ENCODE data around the gene OST4.
A peak's percentile ranks its signal among the peaks of the same experiment; 100 is the strongest.
"Not testable (repeated sequence)": the region's sequence is repeated elsewhere in the genome, so short reads cannot be mapped to it uniquely, and the experiment has no call there.

Gene OST4

DNA sequence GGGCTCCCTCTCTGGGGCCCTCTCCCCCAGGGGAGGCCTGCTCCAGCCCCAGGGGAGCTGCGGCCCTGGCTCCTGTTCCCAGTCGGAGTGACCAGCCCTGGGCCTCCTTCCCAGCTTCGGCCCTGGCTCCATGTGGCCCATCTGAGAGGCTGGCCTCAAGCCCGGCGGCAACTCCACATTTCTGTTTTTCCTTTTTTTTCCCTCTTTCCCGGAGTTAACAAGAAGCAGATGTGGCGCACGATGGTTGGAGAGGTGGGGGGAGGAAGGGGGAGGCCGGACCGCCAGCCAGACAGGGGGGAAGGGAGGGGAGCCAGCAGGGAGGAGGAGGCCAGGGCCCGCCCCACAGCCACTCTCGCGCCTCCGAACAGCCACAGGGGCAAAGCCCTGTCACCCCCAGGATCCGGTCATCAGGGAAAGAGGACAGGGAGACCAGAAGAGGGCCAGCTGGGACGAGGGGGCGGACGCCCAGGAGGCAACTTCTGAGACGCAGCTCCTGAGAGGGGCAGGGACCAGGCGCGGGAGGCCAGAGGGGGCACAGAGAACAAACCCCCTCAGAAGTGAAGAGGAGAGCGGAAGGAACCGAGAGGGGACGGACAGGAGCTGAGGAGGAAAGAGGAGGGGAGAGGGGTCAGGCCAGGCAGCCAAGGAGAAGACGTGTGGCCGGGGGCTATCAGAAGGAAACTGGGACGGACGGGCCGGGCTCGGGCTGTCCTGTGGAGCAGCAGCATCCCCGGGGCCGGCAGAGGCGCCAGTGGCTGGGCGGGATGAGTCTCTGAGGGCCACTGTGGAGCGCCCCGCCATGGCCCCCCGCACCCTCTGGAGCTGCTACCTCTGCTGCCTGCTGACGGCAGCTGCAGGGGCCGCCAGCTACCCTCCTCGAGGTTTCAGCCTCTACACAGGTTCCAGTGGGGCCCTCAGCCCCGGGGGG, 7.1 kb upstream of the OST4 start, which contains the start of gene EMILIN1:
EMILIN1 (plus strand) TSS at position 349 of the 928 bp plus-strand sequence; CDS start at position 800, 451 bp downstream.
- DNase-seq: no peak

DNA sequence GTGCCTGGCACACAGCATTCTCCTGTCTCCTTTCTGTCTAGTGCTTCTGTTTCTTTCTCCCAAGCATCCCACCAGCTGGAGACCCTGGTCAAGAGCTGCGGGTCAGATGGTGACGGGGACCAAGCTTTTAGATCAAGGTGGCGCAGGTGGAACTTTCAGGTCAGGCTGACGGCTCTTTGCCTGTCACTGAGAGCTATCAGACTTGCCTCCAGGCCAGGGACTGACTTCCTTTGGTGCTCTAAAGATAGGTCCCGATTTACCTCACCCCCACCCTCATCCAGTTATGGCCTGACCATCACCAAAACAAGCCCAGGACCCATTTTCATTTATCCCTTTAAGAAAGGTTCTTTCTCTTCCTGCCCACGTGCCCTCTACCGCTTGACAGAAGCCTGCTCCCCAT, 5.8 kb upstream of the OST4 start:
- DNase-seq: no peak

DNA sequence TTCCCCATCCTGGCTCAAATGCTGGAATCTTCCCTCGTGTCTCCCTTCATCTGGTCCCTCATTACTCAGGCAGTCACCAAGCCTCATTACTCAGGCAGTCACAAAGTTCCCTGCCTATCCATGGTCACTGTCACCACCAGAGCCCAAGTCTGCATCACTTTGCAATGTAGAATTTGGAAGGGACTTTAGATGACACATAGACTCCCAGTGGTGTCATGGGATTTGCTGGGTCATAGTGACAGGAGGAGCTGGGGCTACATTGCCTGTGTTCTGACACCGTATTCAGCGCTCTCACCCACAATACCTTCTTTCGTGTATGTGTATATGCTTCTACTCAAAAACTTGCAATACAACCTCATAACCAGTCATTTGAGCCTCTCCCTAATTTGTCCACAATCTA, 4.9 kb upstream of the OST4 start:
- DNase-seq: no peak

- DNase-seq: not testable (repeated sequence)
These were observed 4.1 kb upstream of the OST4 start for GRCh38 chr2:27075566-27075871.

- peak; percentile 29 for DNase-seq
These were observed 3.5 kb upstream of the OST4 start for GRCh38 chr2:27074738-27075565.

- no peak for DNase-seq
These were observed 2.3 kb upstream of the OST4 start for GRCh38 chr2:27073782-27074181.

GRCh38 chr2:27072920-27073319, 1.5 kb upstream of the OST4 start:
- no peak for DNase-seq

- peak; percentile 22 for DNase-seq
These were observed 756 bp upstream of the OST4 start for GRCh38 chr2:27071990-27072830.

DNA sequence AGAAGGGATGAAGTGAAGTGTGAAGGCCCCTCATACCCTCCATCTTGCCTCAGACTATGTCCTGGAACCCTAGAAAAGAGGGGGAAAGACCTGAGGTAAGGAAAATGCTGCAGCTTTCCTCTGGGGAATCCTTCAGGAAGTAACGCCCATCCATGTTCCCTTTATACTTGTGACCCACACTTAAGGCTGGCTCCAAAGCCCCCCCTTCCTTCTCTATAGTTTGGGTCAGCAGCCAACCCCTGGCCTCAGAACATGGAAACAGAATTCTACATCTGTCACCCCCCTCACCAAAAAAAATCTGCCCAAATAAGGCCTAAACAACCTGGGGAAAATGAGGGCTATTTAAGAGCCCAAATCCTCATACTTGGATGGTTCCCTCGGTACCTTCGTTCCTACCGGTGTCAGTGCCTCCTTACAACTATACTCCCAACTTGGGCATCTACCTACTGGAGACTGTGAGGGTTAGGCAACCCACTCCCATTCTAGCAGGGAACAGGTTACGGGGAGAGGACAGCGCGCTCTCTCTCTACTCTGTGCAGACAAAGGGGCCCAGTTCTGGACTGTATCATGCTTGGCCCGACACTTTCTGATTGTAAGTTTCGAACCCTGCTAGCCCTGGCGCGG, 689 bp downstream of the OST4 start:
- DNase-seq: no peak

DNA sequence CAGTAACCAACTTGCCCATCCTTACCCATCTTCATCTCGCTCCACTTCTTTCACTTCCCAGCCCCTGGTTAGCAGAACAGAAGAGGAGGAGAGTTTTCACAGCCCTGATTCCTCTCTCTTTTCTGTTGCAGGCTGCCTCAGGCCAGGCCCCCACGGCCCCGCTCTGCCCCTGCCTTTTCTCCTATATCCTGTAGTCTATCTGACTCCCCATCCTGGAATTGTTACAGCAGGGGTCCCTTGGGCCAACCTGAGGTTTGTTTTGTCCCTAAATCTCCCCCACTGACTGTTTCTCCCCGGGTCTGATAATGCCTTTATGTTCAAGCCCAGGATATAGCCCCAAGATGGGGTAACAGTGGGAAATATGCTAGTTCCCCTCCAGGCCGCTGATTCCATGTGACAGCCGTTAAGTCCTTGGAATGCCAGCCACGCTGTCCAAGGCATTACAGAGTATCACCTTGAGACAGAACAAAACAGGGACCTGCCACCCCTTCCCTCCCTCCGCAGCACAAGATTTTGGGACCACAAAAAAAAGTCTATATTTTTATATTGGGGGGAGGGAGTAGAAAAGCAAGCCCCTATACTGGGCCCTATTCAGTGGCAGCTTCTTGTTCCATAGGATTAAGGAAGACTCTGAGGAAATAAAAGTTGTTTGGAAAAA, 1.4 kb downstream of the OST4 start:
- no peak for DNase-seq

- DNase-seq: no peak
These were observed 2.0 kb downstream of the OST4 start for GRCh38 chr2:27069436-27069835.

DNA sequence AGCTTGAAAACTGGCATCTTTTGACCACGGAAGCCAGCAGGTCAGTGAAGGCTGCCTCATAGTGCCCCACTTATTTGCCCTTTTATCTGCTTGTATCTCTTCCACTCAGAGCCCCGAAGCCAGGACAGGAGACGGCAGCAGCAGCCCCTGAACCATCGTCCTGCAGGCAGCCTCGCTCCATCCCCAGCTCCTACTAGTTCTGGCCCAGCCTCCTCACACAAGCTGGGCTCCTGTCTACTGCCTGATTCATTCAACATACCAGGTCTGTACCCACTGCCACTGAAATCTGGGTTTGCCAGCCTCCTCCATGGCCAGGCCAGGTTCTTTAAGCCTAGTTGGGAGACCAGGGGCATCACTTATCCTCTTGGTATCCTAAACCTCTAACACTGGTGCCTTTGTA, 4.1 kb downstream of the OST4 start:
- DNase-seq: no peak

- DNase-seq: no peak
These were observed 6.3 kb downstream of the OST4 start for GRCh38 chr2:27065128-27065527.

DNA sequence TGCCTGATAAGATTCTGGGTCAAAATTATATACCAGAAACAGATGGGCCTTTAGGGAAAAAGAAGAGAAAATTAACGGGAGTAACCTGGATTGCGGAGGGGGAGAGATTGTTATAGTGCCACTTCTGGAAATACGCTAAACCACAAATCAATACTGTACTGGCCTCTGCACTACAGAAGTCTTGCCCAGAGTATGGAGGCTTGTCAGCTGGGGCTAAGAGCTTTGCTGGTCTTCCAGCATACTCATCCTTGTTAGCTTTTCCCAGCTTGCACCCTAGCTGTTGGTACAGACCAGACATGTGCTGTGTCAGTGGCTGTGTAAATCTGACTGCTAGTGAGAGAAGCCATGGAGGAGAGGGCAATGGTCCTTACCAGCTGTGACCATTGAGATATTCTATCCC, 11.1 kb downstream of the OST4 start:
- no peak for DNase-seq

GRCh38 chr2:27059141-27059820, 12.2 kb downstream of the OST4 start:
- DNase-seq: no peak

DNA sequence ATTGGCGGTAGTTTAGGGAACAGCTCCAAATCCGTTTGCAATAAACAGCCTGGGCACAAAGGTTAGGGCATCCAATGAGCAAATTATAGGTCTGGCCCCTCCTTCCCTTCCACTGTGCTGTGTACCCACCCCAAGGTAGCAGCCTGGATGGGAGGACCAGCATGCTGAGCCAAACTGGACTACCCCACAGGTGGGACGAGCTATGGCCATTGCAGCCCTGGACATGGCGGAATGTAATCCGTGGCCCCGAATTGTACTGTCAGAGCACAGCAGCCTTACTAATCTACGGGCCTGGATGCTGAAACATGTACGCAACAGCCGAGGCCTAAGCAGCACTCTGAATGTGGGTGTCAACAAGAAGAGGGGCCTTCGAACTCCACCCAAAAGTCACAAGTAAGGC, 13.2 kb downstream of the OST4 start:
- no peak for DNase-seq

- no peak for DNase-seq
These were observed 14.3 kb downstream of the OST4 start for GRCh38 chr2:27057184-27057583.

DNA sequence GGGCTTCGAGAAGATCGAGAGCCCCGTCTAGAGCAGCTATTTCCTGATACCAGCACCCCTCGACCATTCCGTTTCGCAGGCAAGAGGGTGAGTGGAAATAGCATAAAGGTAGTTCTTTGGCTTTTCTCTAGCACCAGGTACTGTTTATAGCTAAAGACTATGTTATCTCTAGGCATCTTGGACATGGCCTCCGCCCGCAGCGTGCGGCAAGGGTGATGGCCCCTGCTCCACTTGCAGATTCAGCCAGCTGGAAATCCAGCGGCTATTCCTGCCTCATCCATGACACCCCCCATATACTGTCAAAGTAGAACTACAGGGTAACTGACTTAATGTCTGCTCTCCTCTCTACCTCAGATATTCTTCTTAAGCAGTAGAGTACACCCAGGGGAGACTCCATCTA, 16.7 kb downstream of the OST4 start:
- DNase-seq: no peak

DNA sequence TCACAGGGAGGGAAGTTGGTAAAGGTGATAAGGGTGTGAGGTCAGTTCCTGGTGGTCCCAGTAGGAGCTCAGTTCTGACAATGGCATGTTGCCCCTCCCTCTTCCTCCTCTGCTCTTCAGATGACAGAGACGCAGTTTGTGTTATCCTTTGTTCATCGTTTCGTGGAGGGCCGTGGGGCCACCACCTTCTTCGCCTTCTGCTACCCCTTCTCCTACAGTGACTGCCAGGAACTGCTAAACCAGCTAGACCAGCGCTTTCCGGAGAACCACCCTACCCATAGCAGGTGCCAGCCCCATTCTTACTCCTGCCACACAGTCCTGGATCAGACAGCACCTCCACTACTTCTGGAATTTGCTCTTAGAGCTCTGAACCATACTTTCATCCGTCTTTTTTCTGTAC, 17.7 kb downstream of the OST4 start:
- DNase-seq: no peak

DNA sequence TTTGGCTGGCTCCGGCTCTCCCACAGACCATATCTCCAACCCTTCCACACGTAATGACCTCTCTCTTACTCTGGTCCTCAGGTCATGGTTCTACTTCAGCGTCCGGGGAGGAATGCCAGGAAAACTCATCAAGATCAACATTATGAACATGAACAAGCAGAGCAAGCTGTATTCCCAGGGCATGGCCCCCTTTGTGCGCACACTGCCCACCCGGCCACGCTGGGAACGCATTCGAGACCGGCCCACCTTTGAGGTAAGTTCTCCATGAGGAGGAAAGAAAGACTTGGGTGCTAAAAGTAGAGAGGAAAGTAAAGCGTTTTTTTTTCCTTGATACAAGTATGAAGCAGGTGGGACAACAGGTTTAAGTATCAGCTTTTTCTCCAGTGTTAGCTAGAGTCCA, 18.1 kb downstream of the OST4 start:
- no peak for DNase-seq

DNA sequence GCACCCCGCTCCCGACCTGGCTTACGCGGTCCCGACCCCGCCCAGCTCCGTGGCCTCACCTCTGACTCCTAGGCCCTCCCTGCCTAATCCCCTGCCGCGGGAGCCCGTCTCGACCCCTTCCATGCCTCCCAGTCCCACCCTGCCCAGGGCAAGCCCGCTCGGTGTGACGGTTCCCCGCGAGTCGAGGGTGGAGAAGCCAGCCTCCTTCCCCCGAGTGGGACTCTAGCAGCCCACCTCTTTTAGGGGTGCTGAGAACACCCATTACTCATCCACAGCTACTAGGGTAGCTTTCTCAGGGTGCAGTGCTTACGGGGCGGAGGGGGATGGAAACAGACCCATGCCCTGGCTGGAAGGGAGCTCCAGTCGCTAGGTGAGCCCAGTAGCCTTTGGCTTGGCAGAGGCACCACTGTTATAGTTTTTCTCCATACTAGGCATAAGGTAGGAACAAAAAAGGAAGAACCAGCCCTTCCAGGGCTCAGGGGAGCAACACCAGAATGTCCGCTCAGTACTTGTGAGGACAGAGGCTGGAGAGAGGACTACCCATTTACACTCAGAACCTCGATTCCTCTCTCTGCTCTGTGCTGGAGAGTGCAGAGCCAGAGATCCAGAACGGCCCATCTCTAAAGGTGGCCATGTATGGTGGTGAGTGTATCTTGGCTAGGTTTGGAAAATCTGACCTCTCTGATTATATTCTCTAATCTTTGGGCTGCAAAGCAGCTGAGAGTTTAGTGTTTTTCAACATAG, 19.4 kb downstream of the OST4 start:
- DNase-seq: peak; percentile 37

Data from activated T-cell treated with anti-CD3 and anti-CD28 coated beads for 4 hours (primary cell).